A549 treated with DMSO at 1 μM for 4 hours (cell line): ENCODE results near the gene WASHC1. TPM values are rescaled to one million over a fixed set of nuclear protein-coding genes. Genes with fewer than 3 reads are reported as not detected.

ENCODE experiments used
- total RNA-seq: library from RNA; stranded (reverse); fragments of 200-300 nt; extraction: Qiagen RNA extraction; gene quantifications from 5 replicates; pipeline ENCODE4 v1.2.3, GENCODE V29; 2022; ENCODE audit warnings: low read depth

WASHC1 gene, protein sequence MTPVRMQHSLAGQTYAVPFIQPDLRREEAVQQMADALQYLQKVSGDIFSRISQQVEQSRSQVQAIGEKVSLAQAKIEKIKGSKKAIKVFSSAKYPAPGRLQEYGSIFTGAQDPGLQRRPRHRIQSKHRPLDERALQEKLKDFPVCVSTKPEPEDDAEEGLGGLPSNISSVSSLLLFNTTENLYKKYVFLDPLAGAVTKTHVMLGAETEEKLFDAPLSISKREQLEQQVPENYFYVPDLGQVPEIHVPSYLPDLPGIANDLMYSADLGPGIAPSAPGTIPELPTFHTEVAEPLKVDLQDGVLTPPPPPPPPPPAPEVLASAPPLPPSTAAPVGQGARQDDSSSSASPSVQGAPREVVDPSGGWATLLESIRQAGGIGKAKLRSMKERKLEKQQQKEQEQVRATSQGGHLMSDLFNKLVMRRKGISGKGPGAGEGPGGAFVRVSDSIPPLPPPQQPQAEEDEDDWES
- total RNA-seq = 6.9 to 12.3 TPM (median 12.0 TPM) in 5 replicates

GRCh38 chr9:29356-29755 is at the start of gene WASHC1:
TSS of gene WASHC1 (minus strand) at chr9:29456. CDS start at chr9:24999, 4,457 bp downstream.

Other genes starting within 250 kb of the WASHC1 start
- 0.27 to 0.58 TPM (median 0.47 TPM) in 5 replicates for gene FOXD4, start 89.0 kb upstream of the WASHC1 start, total RNA-seq
- gene ZNG1A, start 149.6 kb upstream of the WASHC1 start, total RNA-seq = 25.4 to 27.8 TPM (median 26.3 TPM) in 5 replicates
- gene DOCK8, start 185.4 kb upstream of the WASHC1 start, total RNA-seq = 0.26 to 0.55 TPM (median 0.34 TPM) in 5 replicates